ENCODE measurements around the gene POLG2.
"Not testable (repeated sequence)": the region's sequence is repeated elsewhere in the genome, so short reads cannot be mapped to it uniquely, and the experiment has no call there.

POLG2 gene

GRCh38 chr17:64498308-64499203 lies 1.7 kb upstream of the POLG2 start:
- no peak for TF ChIP-seq CTCF (IDR thresholded peaks at IDR 0.05; ENCODE audit: extremely low read depth, insufficient read depth, missing control alignments)
- no peak for DNase-seq (ENCODE audit: low spot score)
- in situ Hi-C loops (cut with MboI; ENCODE audit: low pct_unique_long_range_greater_than_20kb, low sequenced_read_pairs, unreplicated experiment) = no loop called here

- TF ChIP-seq CTCF (IDR thresholded peaks at IDR 0.05; ENCODE audit: extremely low read depth, insufficient read depth, missing control alignments) = no peak
- in situ Hi-C loops (cut with MboI; ENCODE audit: low pct_unique_long_range_greater_than_20kb, low sequenced_read_pairs, unreplicated experiment) = no loop called here
- no peak for DNase-seq (ENCODE audit: low spot score)
Measured at GRCh38 chr17:64497565-64498035, 746 bp upstream of the POLG2 start.

- DNase-seq (ENCODE audit: low spot score) = no peak
- in situ Hi-C loops (cut with MboI; ENCODE audit: low pct_unique_long_range_greater_than_20kb, low sequenced_read_pairs, unreplicated experiment) = no loop called here
Measured at GRCh38 chr17:64496348-64496785, 487 bp downstream of the POLG2 start.

GRCh38 chr17:64495300-64495699 lies 1.6 kb downstream of the POLG2 start:
- DNase-seq (ENCODE audit: low spot score); in situ Hi-C loops (cut with MboI; ENCODE audit: low pct_unique_long_range_greater_than_20kb, low sequenced_read_pairs, unreplicated experiment): not testable (repeated sequence)

More at GRCh38 chr17:64496348-64496785, 487 bp downstream of the POLG2 start:
- no peak for TF ChIP-seq CTCF (IDR thresholded peaks at IDR 0.05; ENCODE audit: extremely low read depth, insufficient read depth, missing control alignments)

GRCh38 chr17:64494121-64494520 lies 2.7 kb downstream of the POLG2 start:
- DNase-seq (ENCODE audit: low spot score) = no peak
- in situ Hi-C loops (cut with MboI; ENCODE audit: low pct_unique_long_range_greater_than_20kb, low sequenced_read_pairs, unreplicated experiment) = no loop called here
- no peak for TF ChIP-seq CTCF (IDR thresholded peaks at IDR 0.05; ENCODE audit: extremely low read depth, insufficient read depth, missing control alignments)

GRCh38 chr17:64492481-64493109 lies 4.3 kb downstream of the POLG2 start:
- DNase-seq (ENCODE audit: low spot score) = no peak
- TF ChIP-seq CTCF (IDR thresholded peaks at IDR 0.05; ENCODE audit: extremely low read depth, insufficient read depth, missing control alignments) = peak; percentile 3
- in situ Hi-C loops (cut with MboI; ENCODE audit: low pct_unique_long_range_greater_than_20kb, low sequenced_read_pairs, unreplicated experiment) = no loop called here

GRCh38 chr17:64491994-64492393 lies 4.9 kb downstream of the POLG2 start:
- in situ Hi-C loops (cut with MboI; ENCODE audit: low pct_unique_long_range_greater_than_20kb, low sequenced_read_pairs, unreplicated experiment) = no loop called here
- no peak for TF ChIP-seq CTCF (IDR thresholded peaks at IDR 0.05; ENCODE audit: extremely low read depth, insufficient read depth, missing control alignments)
- DNase-seq (ENCODE audit: low spot score) = no peak

Measured in GM13977 (cell line).